NCI-H2227 treated with DMSO at 0.1 percent for 48 hours (cell line): Measurements from ENCODE around the gene PLCB1.
"Not testable (repeated sequence)": the region's sequence is repeated elsewhere in the genome, so short reads cannot be mapped to it uniquely, and the experiment has no call there.

ENCODE experiments used
- DNase-seq: peaks from one replicate; lab custom pipeline; 2025; lab: John Stamatoyannopoulos, UW

The PLCB1 gene

DNA sequence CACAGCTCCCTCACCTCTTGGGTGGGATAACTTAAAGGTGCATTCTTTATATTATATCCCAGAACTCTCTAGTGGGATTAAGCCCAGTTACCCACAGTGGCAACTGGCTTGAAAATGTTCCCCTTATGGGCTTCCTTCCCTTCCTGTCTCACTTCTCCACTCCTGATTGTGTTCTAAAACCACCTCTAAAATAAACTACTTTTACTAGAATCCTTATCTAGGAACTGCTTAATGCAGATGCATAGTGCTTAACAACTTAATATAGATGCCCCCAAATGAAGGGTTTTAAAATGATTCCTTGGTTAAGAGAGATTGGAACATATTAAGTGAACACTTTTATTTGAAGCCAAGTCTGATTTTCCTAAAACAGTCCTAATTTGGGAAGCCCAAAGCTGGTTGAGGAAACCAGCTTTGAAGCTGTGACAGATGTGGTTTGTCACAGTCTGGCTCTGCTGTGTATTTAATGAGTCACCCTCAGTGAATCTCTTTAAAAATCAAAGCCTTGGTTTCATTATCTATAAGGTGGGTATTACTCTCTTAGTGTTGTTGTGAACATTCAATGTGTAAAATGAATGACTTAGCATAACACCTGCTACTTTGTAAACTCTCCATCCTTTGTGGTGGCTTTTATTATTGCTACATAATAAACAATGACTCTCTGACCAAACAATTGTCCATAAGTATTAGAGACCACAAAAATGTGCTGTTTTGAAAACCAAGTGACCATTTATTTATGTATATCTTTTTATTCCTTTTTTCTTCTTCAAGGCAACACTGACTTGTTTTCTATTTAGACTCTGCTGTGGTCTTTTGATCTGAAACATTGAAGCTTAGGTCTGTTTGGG, 24.4 kb downstream of the PLCB1 start:
- DNase-seq, result no peak

DNA sequence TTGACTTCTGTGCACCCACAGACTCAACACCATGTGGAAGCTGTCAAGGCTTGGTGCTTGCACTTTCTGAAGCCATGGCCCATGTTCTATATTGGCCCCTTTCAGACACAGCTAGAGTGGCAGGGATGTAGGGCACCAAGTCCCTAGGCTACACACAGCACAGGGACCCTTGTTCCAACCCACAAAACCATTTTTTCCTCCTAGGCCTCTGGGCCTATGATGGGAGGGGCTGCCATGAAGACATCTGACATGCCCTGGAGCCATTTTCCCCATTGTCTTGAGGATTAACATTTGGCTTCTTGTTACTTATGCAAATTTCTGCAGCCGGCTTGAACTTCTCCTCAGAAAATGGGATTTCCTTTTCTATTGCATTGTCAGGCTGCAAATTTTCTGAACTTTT, 27.2 kb downstream of the PLCB1 start:
- not testable (repeated sequence) for DNase-seq

DNA sequence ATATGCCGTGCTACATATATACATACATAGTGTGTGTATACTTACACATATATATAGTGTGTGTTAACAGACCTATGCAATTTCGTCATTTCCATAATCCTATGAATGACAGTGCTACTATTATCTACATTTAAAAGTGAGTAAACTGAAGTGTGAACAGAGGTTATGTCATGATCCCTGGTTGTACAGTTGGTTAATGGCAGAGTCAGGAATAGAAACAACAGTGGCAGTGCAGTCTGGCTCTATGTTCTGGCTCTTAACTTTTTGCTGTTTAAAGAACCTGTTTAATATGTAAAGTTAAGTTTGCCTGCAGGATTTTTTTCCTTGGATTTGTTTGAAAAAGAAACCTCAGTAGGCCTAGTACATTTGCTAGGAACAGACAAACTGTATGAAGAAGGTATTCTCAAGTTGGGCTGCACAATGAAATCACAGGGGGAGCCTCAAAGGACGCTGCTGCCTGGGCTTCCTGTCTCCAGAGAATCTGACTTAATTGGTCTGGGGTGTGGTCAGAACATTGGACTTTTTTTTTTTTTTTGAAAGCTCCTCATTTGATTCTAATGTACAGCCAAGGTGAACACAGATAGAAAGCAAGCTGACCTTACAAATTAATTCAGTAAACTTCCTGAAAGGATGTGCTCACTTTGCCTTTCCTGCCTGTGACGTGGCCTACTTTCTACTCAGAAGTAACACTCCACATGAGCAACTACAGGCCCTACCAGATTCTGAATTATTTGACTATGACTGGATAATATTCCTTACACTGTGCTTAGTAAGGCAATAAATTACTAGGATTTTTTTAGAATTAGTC, 29.4 kb downstream of the PLCB1 start:
- no peak for DNase-seq

DNA sequence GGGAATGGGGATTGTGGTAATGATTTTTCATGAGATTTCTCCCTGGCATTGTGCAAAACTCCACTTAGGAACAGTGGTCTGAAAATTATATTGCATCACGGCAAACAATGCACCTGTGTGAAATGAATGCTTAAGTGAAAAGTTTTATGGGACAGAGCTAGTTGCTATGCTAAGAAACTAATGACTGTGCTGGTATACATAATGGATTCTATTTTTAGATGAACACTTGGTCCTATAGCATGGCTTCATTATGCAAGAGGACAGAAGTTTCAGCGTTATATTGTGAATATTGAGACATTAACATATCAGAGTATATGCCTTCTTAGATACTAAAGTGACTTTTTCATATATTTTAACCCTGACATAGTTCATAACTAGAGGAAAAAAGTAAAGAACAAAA, 30.5 kb downstream of the PLCB1 start:
- no peak for DNase-seq

DNA sequence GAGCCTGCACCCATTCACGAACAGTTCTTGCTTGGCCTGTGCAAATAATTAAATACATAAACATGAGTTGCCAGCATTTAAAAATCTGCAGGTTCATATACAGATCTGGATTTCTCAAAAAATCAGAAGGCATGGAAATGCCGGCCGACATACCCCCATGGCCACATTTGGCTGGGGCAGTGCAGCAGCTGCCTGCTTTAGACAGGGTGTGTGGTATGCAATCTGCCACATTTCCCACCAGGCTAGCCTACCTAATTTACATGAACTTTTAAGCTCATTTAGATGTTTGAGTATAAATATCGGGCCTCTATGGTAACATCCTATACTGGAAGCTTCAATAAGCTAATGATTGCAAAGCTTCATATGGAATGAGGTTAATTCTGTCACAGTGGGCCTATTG, 31.5 kb downstream of the PLCB1 start:
- no peak for DNase-seq

DNA sequence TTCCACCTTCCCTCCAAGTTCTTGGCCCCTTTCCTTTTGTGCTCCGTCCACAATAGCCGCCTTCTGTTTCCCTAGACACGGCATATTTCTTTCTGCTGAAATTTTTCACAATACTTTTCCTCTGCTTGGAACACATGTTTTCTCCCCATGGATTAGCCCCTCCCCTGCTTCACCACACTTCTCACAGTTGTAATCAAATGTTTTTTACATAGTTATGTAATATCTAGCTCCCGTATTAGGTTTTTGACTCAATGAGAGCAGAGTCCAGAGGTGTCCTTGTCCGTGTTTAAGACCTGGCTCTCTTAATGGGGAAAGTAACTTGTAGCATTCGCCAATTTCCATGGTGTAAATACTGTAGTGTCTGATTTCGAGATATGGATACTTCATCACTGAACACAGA, 34.7 kb downstream of the PLCB1 start:
- DNase-seq, result no peak

DNA sequence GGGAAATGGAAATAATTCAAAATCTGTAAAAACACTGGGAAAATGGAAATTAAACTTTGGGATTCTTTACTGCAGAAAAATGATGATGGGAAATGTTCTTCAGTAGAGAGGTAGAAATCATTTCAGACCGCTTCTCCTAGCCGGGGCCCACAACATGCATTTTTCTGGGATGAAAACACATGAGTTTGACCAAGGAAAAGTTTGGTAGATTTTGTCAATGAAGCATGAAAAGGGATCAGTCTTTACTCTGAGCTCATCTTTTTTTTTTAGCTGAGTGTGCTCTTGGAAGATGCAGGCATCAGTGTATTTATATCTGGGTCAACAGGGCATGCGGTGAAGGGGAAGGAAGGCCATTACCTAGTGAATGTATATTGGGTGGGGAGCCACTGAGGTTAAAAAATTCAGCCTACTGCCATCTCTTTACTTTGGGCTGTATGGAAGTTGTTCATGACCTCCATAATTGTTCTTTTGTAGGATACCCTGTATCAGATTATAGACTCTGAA, 36.8 kb downstream of the PLCB1 start:
- DNase-seq, result no peak

DNA sequence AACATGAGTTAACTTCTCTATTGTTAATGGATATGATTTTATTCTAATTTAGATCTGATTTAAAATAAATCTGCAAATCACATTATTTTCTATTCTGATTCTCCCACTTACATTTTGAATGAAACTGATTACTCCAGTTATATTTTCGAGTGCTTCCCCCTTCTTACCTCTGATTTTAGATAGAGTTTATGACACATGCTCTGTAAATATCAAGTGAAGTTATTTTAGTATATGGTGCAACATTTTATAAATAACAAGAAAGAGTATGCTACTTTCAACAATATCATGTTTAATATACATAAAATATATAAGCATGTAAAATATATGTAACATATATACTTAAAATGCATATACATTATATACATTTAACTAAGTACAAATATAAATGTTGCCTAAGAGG, 38.9 kb downstream of the PLCB1 start:
- no peak for DNase-seq

DNA sequence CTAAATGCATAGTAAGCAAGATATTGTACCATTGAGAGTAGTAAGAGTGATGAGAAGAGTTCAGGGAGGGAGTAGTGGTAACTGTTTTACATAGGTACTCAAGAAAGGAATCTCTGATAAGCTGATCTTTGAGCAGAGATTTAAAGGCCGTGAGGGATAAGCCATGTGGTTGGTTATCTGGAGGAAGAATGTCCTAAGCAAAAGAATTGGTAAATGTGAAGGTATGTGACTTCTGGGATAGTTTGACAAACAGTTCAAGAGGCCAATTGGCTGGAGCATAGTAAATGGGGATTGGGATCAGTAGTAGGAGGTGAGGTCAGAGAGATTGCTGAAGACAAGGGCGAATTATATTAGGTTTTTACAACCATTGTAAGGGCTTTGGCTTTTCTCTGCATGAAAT, 40.1 kb downstream of the PLCB1 start:
- no peak for DNase-seq

DNA sequence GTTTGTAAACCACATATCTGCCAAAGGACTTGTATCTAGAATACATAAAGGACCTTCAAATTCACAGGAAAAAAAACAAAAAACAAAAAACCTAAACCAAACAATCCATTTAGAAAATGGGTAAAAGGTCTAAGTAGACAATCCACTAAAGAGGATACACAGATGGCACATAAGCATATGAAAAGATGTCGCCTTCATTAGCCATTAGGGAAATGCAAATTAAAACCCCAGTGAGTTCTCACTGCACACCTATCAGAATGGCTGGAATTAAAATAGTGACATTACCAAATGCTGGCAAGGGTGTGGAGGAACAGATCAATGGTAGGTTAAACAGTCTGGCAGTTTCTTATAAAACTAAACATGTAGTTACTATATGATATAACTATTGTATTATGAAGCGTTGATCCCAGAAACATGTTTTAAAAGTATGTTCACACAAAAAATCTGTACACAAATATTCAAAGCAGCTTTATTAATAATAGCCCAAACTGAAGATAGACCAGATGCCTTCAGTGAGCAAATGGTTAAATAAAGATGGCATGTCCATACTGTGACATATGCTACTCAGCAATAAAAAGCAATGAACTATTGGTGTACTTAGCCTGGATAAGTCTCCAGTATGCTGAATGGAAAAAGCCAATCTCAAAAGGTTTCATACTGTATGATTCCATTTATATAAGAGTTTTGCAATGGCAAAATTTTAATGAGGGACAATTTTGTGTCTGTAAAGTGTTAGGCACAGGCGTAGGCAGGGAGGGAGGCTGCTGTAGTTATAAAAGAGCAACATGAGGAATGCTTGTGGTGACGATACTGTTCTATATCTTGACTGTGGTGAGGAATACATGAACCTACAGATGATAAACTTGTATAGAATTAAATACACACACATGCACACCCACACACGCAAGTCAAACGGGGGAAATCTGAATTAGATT, 43.9 kb downstream of the PLCB1 start:
- no peak for DNase-seq

DNA sequence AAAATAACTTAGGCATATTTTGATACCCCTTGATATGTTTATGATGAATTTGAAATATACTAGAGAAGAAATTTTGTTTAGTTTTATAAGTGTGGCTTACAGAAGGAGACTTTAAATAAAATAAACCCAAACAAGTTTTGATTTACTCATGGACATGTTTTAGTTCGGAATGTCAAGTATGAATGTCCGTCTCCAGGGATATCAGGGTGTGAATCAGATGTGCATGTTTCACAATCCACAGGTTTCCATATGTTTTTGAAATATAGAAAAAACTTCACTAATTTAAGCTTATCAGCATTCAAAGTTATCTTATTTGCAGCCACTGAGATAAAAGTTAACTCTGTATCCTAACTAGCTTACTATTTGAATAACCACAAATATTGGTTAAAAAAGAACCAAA, 51.5 kb downstream of the PLCB1 start:
- DNase-seq, result no peak

DNA sequence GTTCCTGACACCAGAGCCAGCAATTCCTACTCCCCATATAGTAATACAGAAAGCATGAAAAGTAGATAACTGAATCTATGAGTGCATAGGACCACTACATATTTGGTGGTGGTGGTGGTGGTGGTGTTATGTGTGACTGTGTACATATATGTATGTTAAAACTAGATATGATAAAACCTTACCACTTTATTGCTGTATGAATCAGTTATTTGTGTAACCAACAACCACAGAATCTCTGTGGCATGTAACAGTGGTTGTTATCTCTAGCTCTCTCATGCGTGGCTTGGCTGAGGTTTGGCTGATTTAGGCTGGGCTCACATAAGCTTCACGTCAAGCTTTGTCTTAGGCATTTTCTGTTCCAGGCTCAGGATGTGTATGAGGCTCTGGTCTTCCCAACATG, 55.7 kb downstream of the PLCB1 start:
- no peak for DNase-seq

DNA sequence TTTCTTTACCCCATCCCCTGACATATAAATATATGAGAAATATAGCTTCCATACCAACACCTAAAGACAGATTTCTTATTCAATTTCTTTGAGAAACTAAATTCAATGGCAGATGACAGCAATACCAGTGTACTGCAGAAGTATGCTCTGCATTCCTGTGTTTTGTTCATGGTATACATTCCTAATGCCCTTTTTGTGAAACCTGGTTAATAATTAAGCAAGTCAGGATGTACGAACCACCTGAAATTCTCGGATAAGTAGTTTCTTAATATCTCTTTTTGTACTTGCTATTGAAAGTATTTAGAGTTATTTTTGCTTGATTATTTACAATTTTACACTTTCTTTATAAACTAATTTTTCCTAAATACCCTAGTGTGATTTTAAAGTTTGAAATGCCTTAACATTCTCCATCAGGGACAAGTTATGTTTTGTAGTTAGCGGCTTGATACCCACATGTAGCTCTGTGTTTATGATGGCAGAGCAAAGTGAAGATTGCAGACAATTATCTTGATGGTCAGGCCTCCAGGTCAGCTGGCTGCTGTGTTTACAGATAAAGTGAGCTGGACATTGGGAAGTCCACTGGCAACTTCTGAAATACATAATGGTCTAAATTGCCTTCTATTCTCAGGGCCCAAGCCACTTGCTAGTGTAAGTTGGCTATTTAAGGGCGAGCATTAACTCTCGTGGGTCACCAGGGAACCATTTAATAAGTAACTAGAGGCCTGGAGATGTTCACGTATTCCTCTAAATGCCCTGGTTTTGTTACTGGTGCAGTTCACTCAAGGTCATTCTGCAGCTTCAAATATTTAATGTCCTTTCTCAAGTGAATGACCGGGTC, 58.2 kb downstream of the PLCB1 start:
- peak; percentile 51 for DNase-seq

DNA sequence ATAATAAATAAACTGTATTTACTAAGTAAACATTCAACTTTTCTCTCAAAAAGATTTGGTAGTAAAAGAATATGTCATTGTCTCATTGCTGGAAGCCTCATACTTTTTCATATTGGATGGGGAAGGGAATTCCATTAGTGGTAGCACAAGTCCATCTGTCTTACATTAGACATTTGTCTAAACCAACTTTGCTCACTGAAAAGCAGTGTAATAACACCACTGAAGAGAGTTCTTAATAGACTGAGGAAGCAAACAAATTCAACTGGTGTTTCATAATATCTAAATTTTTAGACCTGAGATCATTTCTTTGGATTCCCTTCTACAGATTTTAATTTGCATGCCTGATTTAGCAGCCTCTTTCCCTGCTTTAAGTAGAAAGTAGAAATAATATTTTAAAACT, 62.7 kb downstream of the PLCB1 start:
- no peak for DNase-seq

DNA sequence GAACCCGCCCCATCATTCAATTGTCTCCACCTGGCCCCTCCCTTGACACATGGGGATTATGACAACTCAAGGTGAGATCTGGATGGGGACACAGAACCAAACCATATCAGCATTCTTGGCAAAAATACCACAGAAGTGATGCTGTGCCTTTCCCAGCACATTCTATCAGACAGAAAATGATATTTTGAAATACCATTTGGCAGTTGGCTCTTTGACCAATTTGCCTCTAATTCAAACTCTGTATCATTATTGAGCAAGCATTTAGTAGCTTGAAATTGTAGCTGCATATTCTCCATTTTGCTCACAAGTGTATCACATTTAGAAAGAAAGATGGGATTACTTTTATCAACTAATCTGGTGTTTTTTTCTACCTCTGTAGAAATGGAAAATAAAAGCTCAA, 64.0 kb downstream of the PLCB1 start:
- no peak for DNase-seq

DNA sequence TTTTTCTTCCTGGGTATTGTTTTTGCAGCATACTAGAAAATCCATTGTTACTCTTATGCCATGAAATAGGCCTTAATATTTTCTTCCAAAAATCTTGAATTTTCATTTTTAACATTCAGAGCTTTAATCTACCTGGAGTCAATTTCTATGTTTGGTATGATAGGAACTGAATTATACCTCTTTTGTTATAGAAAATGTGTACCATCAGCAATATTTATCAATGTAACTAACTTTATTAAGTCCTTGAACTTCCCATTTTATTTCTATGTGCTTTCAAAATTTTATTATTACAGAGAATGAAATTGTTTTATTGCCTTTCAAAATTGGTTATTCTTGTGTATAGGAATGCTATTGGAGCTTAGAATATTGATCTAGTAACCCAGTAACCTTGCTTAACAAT, 68.2 kb downstream of the PLCB1 start:
- no peak for DNase-seq

DNA sequence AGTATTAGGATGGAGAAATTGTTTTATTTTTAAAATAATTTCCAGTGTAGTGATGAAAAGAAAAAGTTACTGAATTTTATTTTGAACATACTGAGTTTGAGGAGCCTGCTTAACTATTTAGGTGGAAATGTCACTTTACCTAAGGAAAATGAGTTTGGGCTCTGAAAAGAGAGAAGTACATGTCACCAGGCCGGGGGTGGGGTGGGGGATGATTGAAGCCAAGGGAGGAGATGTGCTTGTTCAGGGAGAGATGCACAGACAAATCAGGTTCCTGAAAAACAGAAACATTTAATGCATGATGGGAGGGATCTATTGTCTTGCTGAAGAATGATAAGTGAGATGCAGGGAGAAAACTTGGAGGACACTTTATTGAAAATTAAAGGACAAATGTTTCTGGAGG, 71.3 kb downstream of the PLCB1 start:
- DNase-seq, result no peak

DNA sequence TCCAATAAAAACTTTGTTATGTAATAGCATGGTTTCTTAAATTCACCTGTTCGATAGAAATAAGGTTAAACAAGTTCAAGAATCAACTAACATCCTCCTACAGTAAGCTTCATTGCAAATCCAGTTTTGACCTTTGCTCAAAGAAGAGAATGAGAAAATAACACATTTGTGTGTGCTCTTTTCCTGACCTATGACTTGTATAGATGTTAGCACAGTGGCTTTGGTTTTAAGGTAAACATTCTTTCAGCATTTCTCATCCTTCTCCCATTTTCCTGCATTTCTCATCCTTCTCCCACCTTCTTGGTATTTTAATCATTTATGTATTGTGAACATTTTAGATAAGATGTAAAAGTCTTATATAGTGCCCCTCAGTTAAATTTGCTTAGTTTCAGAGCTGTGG, 73.9 kb downstream of the PLCB1 start:
- DNase-seq, result no peak

DNA sequence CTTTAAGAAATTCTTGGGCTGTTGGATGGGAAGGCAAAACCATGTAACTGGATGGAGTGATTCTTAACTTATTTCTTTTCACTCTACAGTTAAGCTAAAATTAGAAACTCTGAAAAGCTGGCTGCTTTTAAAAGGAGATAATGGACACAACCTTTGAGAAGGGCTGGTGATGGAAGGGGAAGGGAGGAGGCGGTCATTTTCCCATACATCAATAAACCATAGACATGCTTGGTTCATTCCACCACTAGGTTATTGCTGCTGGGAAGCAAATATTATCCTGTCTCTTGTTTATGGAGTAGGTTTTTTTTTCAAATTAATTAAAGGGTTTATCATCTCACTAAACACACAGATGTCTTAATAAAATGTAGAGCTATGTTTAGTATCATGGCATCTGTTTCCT, 76.2 kb downstream of the PLCB1 start:
- peak; percentile 63 for DNase-seq

DNA sequence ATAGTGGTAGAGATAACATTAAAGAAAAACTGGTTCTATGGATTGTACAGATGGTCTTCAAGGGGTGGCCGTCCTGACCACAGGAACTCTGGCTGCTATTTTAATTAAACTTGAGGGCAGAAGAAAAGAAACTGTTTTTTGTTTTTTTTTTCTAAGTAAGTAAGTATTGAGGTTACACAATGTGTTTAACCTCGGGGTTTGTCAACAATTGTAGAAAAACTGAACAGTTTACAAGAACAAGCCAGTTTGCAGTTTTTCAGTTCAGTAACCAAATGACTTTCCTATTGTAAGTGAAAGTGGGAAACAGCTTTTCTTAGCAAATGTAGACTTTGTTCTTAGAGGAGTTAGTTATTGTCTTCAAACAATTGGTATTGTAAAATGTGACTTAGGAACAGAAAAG, 77.0 kb downstream of the PLCB1 start:
- peak; percentile 17 for DNase-seq

DNA sequence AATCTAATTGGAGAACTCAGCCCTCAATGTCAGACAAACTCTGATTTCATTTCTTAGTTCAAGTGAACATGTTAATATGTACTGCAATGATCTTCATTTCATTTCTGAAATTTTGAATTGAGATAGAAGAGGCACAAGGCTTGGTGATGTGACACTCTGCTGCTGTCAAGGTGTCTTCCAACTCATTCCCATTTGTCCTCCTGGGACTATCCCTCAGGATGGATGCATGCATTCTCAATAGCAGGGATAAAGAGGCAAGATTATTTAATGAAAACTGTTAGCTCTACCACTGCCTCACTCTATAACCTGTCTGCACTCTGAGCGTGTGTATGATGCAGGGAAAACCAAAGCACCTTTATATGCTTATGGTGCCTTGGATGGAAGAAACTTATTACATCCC, 78.7 kb downstream of the PLCB1 start:
- DNase-seq, result no peak
